C4-2B (cell line): ENCODE results near the gene DNMT3B.
"Not testable (repeated sequence)": the region's sequence is repeated elsewhere in the genome, so short reads cannot be mapped to it uniquely, and the experiment has no call there.

Experiments
- ZFX ChIP-seq: fragments of 450-650 bp; IDR thresholded peaks from 2 replicates; pipeline ENCODE4 v1.6.1; 2017
- TF ChIP-seq, protein P1 (sequence below): fragments of 450-650 bp; conservative IDR thresholded peaks from 2 replicates; pipeline ENCODE4 v1.5.1; 2017; ENCODE audit warnings: mild to moderate bottlenecking

DNA sequence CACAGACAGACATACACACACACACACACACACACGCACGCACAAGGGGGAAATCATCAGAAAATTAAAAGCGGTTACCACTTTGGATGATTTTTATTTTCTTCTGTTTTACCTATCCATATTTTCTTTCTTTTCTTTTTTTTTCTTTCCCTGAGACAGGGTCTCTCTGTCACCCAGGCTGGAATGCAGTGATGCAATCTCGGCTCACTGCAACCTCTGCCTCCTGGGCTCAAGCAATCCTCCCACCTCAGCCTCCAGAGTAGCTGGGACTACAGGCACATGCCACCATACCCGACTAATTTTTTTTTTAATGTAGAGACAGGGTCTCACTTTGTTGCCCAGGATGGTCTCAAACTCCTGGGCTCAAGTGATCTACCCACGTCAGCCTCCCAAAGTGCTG is 33.8 kb upstream of the DNMT3B start:
- TF ChIP-seq, protein P1, sequence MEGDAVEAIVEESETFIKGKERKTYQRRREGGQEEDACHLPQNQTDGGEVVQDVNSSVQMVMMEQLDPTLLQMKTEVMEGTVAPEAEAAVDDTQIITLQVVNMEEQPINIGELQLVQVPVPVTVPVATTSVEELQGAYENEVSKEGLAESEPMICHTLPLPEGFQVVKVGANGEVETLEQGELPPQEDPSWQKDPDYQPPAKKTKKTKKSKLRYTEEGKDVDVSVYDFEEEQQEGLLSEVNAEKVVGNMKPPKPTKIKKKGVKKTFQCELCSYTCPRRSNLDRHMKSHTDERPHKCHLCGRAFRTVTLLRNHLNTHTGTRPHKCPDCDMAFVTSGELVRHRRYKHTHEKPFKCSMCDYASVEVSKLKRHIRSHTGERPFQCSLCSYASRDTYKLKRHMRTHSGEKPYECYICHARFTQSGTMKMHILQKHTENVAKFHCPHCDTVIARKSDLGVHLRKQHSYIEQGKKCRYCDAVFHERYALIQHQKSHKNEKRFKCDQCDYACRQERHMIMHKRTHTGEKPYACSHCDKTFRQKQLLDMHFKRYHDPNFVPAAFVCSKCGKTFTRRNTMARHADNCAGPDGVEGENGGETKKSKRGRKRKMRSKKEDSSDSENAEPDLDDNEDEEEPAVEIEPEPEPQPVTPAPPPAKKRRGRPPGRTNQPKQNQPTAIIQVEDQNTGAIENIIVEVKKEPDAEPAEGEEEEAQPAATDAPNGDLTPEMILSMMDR = not testable (repeated sequence)
- not testable (repeated sequence) for TF ChIP-seq ZFX
